IMR-90 (cell line): ENCODE measurements around the gene UNC13A. TPM values are rescaled to one million over a fixed set of nuclear protein-coding genes. Genes with fewer than 3 reads are reported as not detected.

Source experiments
- ATAC-seq: fragments of 200-7000 bp; cut with Tn5 transposase; 2 replicates; pipeline ENCODE4 v1.9.1; 2020; ENCODE audit warnings: low read depth, mild to moderate bottlenecking, moderate library complexity
- BruUV-seq: library from RNA; stranded (reverse); fragments of 400-500 nt; replicated peaks from 2 replicates; lab custom pipeline; 2021; lab: Mats Ljungman, UMichigan
- CTCF ChIA-PET: fragments of 300-600 bp; formaldehyde crosslinking; extraction: SDS; loops from one replicate; lab custom pipeline; 2021; ENCODE audit warnings: antibody characterized with exemption; lab: Yijun Ruan, JAX
- POLR2A ChIA-PET: fragments of 300-600 bp; sonication (Branson Sonifier 250); formaldehyde crosslinking; loops from one replicate; lab custom pipeline; 2022; ENCODE audit warnings: antibody characterized with exemption; ENCODE audit not compliant: unreplicated experiment; lab: Charles Lee
- DNase-seq: peaks from one replicate; pipeline ENCODE4 v3.0.0; 2013
- H2AFZ ChIP-seq: replicated peaks from 2 replicates; pipeline ENCODE3; 2013; ENCODE audit warnings: low read length, mild to moderate bottlenecking; ENCODE audit not compliant: poor library complexity
- H2AK5ac ChIP-seq: 2 replicates; pipeline ENCODE4 v1.6.1; 2013; ENCODE audit warnings: low read depth, low read length, inconsistent platforms
- H2AK9ac ChIP-seq: replicated peaks from 2 replicates; pipeline ENCODE3; 2013; ENCODE audit warnings: mild to moderate bottlenecking, low read depth, low read length, moderate library complexity; ENCODE audit not compliant: poor library complexity
- H2BK120ac ChIP-seq: 2 replicates; pipeline ENCODE4 v1.6.1; 2013; ENCODE audit warnings: low read depth, low read length, inconsistent platforms
- H2BK15ac ChIP-seq: 3 replicates; pipeline ENCODE4 v1.6.1; 2013; ENCODE audit warnings: low read depth, low read length, inconsistent platforms
- H2BK20ac ChIP-seq: 2 replicates; pipeline ENCODE4 v1.6.1; 2013; ENCODE audit warnings: low read depth, mild to moderate bottlenecking, inconsistent platforms, low read length, moderate library complexity
- H2BK5ac ChIP-seq: 2 replicates; pipeline ENCODE4 v1.6.1; 2013; ENCODE audit warnings: mild to moderate bottlenecking, low read depth, low read length, inconsistent platforms; ENCODE audit not compliant: poor library complexity, severe bottlenecking
- H3K14ac ChIP-seq: replicated peaks from 2 replicates; pipeline ENCODE4 v1.6.1; 2013; ENCODE audit warnings: low read depth, low read length, inconsistent platforms
- H3K18ac ChIP-seq: 2 replicates; pipeline ENCODE4 v1.6.1; 2013; ENCODE audit warnings: low read depth, low read length, control low read depth
- H3K23ac ChIP-seq: 2 replicates; pipeline ENCODE4 v1.6.1; 2013; ENCODE audit warnings: low read depth, low read length, inconsistent platforms
- H3K27ac ChIP-seq: 2 replicates; pipeline ENCODE4 v1.5.1; 2013; ENCODE audit warnings: mild to moderate bottlenecking, control low read depth, low read length; ENCODE audit not compliant: insufficient read depth
- H3K27me3 ChIP-seq: 2 replicates; pipeline ENCODE4 v1.6.1; 2013; ENCODE audit warnings: low read length; ENCODE audit not compliant: control insufficient read depth, insufficient read depth
- H3K36me3 ChIP-seq: 2 replicates; pipeline ENCODE4 v1.6.1; 2013; ENCODE audit warnings: low read length, mixed read lengths; ENCODE audit not compliant: control insufficient read depth, insufficient read depth
- H3K4ac ChIP-seq: 2 replicates; pipeline ENCODE4 v1.6.1; 2013; ENCODE audit warnings: low read depth, low read length, inconsistent platforms
- H3K4me1 ChIP-seq: 2 replicates; pipeline ENCODE4 v1.6.1; 2013; ENCODE audit warnings: low read length, mixed read lengths; ENCODE audit not compliant: control insufficient read depth, insufficient read depth
- H3K4me2 ChIP-seq: 2 replicates; pipeline ENCODE4 v1.6.1; 2013; ENCODE audit warnings: low read depth, mild to moderate bottlenecking, control low read depth, low read length, moderate library complexity
- H3K4me3 ChIP-seq: 2 replicates; pipeline ENCODE4 v1.5.1; 2013; ENCODE audit warnings: low read depth, mild to moderate bottlenecking, control low read depth, low read length, moderate library complexity; ENCODE audit not compliant: insufficient read depth
- H3K56ac ChIP-seq: 2 replicates; pipeline ENCODE4 v1.6.1; 2013; ENCODE audit warnings: low read length, inconsistent platforms; ENCODE audit not compliant: insufficient read depth; ENCODE audit errors: extremely low read depth
- H3K79me1 ChIP-seq, 2 experiments: 2 replicates each; pipeline ENCODE4 v1.6.1; 2013; ENCODE audit warnings: low read length in 2 of 2, inconsistent platforms in 1 of 2, low read depth in 1 of 2
- H3K9ac ChIP-seq: 2 replicates; pipeline ENCODE4 v1.6.1; 2013; ENCODE audit warnings: low read depth, low read length, control low read depth
- H3K9me1 ChIP-seq: 2 replicates; pipeline ENCODE4 v1.6.1; 2013; ENCODE audit warnings: low read length, inconsistent platforms; ENCODE audit not compliant: insufficient read depth
- H3K9me3 ChIP-seq: 2 replicates; pipeline ENCODE4 v1.6.1; 2013; ENCODE audit warnings: low read length; ENCODE audit not compliant: control insufficient read depth, insufficient read depth
- H4K20me1 ChIP-seq: 2 replicates; pipeline ENCODE4 v1.6.1; 2013; ENCODE audit warnings: low read length, inconsistent platforms; ENCODE audit not compliant: insufficient read depth
- H4K5ac ChIP-seq: 2 replicates; pipeline ENCODE4 v1.6.1; 2013; ENCODE audit warnings: mild to moderate bottlenecking, low read depth, low read length, control low read depth
- H4K8ac ChIP-seq, 2 experiments: 2 replicates each; pipeline ENCODE4 v1.6.1; 2013; ENCODE audit warnings: low read depth in 2 of 2, low read length in 2 of 2, control low read depth in 1 of 2, inconsistent platforms in 1 of 2
- H4K91ac ChIP-seq: 2 replicates; pipeline ENCODE4 v1.6.1; 2013; ENCODE audit warnings: low read depth, low read length, inconsistent platforms; ENCODE audit not compliant: insufficient read depth
- BHLHE40 ChIP-seq: fragments of 150-350 bp; IDR thresholded peaks from 2 replicates; pipeline ENCODE4 v1.6.1; 2016; ENCODE audit warnings: mild to moderate bottlenecking, low read depth, low read length
- CEBPB ChIP-seq: IDR thresholded peaks from 2 replicates; pipeline ENCODE4 v1.6.1; 2012; ENCODE audit warnings: low read depth, low read length, improper control_type of control experiment
- MAZ ChIP-seq: IDR thresholded peaks from 2 replicates; pipeline ENCODE4 v1.6.1; 2012; ENCODE audit warnings: low read depth, mild to moderate bottlenecking, low read length, improper control_type of control experiment, moderate library complexity, borderline replicate concordance
- MXI1 ChIP-seq: IDR thresholded peaks from 2 replicates; pipeline ENCODE4 v1.6.1; 2012; ENCODE audit warnings: low read depth, mild to moderate bottlenecking, low read length, moderate library complexity, borderline replicate concordance
- NFE2L2 ChIP-seq: fragments of 150-350 bp; IDR thresholded peaks from 2 replicates; pipeline ENCODE4 v1.6.1; 2016; ENCODE audit warnings: low read depth, mild to moderate bottlenecking, low read length
- RCOR1 ChIP-seq: IDR thresholded peaks from 2 replicates; pipeline ENCODE4 v1.6.1; 2012; ENCODE audit warnings: mild to moderate bottlenecking, low read length, improper control_type of control experiment; ENCODE audit not compliant: insufficient replicate concordance
- SMC3 ChIP-seq: fragments of 150-350 bp; IDR thresholded peaks from 2 replicates; pipeline ENCODE4 v1.6.1; 2016; ENCODE audit warnings: low read depth, mild to moderate bottlenecking, antibody characterized with exemption, low read length, moderate library complexity
- WGBS, 2 experiments: methylation state at CpG; one replicate each; pipeline versions ENCODE4 v1.1.5 to v1.1.7; 2013; ENCODE audit warnings: missing lambda C conversion rate in 2 of 2; ENCODE audit not compliant: insufficient read length in 1 of 2; ENCODE audit errors: extremely low coverage in 2 of 2; 5-methylcytosine and 5-hydroxymethylcytosine counted together
- dilution Hi-C: fragments of 300-500 bp; cut with HindIII; formaldehyde crosslinking; loops from one replicate; pipeline ENCODE4 v1.14.3; 2018; ENCODE audit warnings: low sequenced_read_pairs; ENCODE audit not compliant: unreplicated experiment
- in situ Hi-C: fragments of 300-500 bp; cut with MboI; formaldehyde crosslinking; loops from 3 replicates; pipeline ENCODE4 v1.14.3; 2019; ENCODE audit warnings: low sequenced_read_pairs, inconsistent platforms, mixed read lengths
- intact Hi-C: fragments of 100-400 bp; cut with micrococcal nuclease; formaldehyde crosslinking; loops from 2 replicates; pipeline ENCODE4 v1.10.0; 2022
- polyA plus RNA-seq, 3 experiments: library from polyadenylated mRNA; depleted of rRNA; stranded (reverse); fragments of >200 nt; gene quantifications; 2 replicates each; pipeline ENCODE4 v1.2.3, GENCODE V29; 2012; ENCODE audit warnings: low replicate concordance in 1 of 3
- total RNA-seq: library from RNA; depleted of rRNA; stranded (reverse); fragments of >200 nt; gene quantifications from 2 replicates; pipeline ENCODE4 v1.2.3, GENCODE V29; 2012
- TF ChIP-seq, protein P1 (sequence below): fragments of 150-350 bp; IDR thresholded peaks from 2 replicates; pipeline ENCODE4 v1.6.1; 2017; ENCODE audit warnings: mild to moderate bottlenecking, antibody characterized with exemption, low read length, low read depth

Gene UNC13A
- total and polyA plus RNA-seq, 2 of the 4 experiments (the other 2 are of a cell fraction): 0.18 to 0.22 TPM

DNA sequence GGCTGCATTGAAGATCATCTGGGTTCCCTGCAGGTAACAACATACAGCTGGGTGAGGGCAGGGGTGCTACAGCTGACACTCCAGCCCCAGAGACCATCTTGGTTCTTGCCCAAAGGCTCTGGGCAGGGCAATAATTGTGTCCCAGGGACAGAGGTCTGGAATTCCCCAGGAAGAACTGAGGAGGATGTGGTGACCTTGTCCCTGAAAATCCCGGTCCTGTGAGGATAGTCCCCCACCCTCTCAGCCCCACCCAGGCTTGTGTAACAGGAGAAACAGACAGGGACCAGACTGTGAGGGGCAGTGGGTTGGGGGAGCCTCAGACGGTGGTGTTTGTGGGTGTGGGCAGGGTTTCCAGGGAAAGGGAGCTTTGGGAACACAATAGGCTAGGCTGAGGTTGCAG lies 69.2 kb downstream of the UNC13A start:
- Histone ChIP-seq H2BK120ac (no peak overlapping the region), H3K18ac (no peak overlapping the region), H4K91ac (no peak overlapping the region), H3K4me2 (no peak overlapping the region), H3K79me1 (no peaks in the 10 kb centered on the region), H3K9ac (no peak overlapping the region), H4K20me1 (no peaks in the 10 kb centered on the region), H3K9me3 (peaks cover 5% of the 10 kb centered on the region), H4K5ac (no peak overlapping the region), H3K36me3 (no peaks in the 10 kb centered on the region), H2AK9ac (no peak overlapping the region), H2BK15ac (no peak overlapping the region), H3K4ac (no peak overlapping the region), H3K9me1 (no peaks in the 10 kb centered on the region), H3K14ac (no peak overlapping the region), H2BK5ac (no peak overlapping the region), H4K8ac (no peak overlapping the region), H2AFZ (no peak overlapping the region), H2BK20ac (no peak overlapping the region), H3K4me1 (no peaks in the 10 kb centered on the region), H2AK5ac (no peak overlapping the region), H3K56ac (no peak overlapping the region), H3K27ac (no peak overlapping the region), H3K23ac (no peak overlapping the region), H3K4me3 (no peak overlapping the region), H3K27me3 (peaks cover 6% of the 10 kb centered on the region)
- no TSS peak for BruUV-seq
- in situ Hi-C loops (no loop called here), dilution Hi-C loops (no loop called here), intact Hi-C loops (no loop called here)
- DNase-seq (no peak), ATAC-seq (no peak)
- CTCF ChIA-PET: no interaction called here
- TF ChIP-seq SMC3 (no peak), BHLHE40 (no peak), CEBPB (no peak), NFE2L2 (no peak), MXI1 (no peak), RCOR1 (no peak), MAZ (no peak)
- TF ChIP-seq, protein P1, sequence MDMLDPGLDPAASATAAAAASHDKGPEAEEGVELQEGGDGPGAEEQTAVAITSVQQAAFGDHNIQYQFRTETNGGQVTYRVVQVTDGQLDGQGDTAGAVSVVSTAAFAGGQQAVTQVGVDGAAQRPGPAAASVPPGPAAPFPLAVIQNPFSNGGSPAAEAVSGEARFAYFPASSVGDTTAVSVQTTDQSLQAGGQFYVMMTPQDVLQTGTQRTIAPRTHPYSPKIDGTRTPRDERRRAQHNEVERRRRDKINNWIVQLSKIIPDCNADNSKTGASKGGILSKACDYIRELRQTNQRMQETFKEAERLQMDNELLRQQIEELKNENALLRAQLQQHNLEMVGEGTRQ: no peak
- no CpG with 5 or more reads among the region's 2 CpGs for WGBS, 2 experiments
- POLR2A ChIA-PET: no interaction called here
